ENCODE measurements around the gene ZBED6. TPM values are rescaled to one million over a fixed set of nuclear protein-coding genes. Genes with fewer than 3 reads are reported as not detected.
A peak's percentile ranks its signal among the peaks of the same experiment; 100 is the strongest.

The ZBED6 gene
- total RNA-seq, 1 experiment from 2014 or later: 34.7 TPM

GRCh38 chr1:203794764-203795440 is 521 bp upstream of the ZBED6 start:
- Histone ChIP-seq H3K79me2 (ENCODE audit: low read length) (peaks cover 44% of the 10 kb centered on the region), H3K9ac (ENCODE audit: low read length) (peak overlapping the region; percentile 46), H3K27ac (ENCODE audit: low read length) (no peak overlapping the region), H3K4me3 (ENCODE audit: low read length) (peak overlapping the region; percentile 42), H3K36me3 (ENCODE audit: insufficient read depth, low read length) (peaks cover 26% of the 10 kb centered on the region), H3K9me2 (replicated peaks; ENCODE audit: insufficient read depth, low read length) (no peaks in the 10 kb centered on the region), H2AFZ (ENCODE audit: low read length) (peak overlapping the region; percentile 92), H3K27me3 (ENCODE audit: low read length) (no peaks in the 10 kb centered on the region), H3K4me1 (ENCODE audit: low read length) (peaks cover 13% of the 10 kb centered on the region), H4K20me1 (ENCODE audit: insufficient read depth, low read depth, low read length) (peaks cover 21% of the 10 kb centered on the region), H3K4me2 (ENCODE audit: low read depth, low read length, poor library complexity, severe bottlenecking) (peak overlapping the region; percentile 65), H3K9me3 (ENCODE audit: low read length) (no peaks in the 10 kb centered on the region)
- DNase-seq: no peak

GRCh38 chr1:203796236-203796605 is 798 bp downstream of the ZBED6 start:
- Histone ChIP-seq H4K20me1 (ENCODE audit: insufficient read depth, low read depth, low read length) (peaks cover 28% of the 10 kb centered on the region), H3K36me3 (ENCODE audit: insufficient read depth, low read length) (peaks cover 37% of the 10 kb centered on the region), H3K9me3 (ENCODE audit: low read length) (no peaks in the 10 kb centered on the region), H3K4me1 (ENCODE audit: low read length) (peaks cover 13% of the 10 kb centered on the region), H3K4me3 (ENCODE audit: low read length) (peak overlapping the region; percentile 71), H3K27me3 (ENCODE audit: low read length) (no peaks in the 10 kb centered on the region), H2AFZ (ENCODE audit: low read length) (no peak overlapping the region), H3K9ac (ENCODE audit: low read length) (peak overlapping the region; percentile 89), H3K27ac (ENCODE audit: low read length) (peak overlapping the region; percentile 73), H3K9me2 (replicated peaks; ENCODE audit: insufficient read depth, low read length) (no peaks in the 10 kb centered on the region), H3K4me2 (ENCODE audit: low read depth, low read length, poor library complexity, severe bottlenecking) (peak overlapping the region; percentile 65), H3K79me2 (ENCODE audit: low read length) (peaks cover 58% of the 10 kb centered on the region)
- DNase-seq: peak; percentile 79

GRCh38 chr1:203797216-203797615 is 1.8 kb downstream of the ZBED6 start:
- Histone ChIP-seq H3K4me2 (ENCODE audit: low read depth, low read length, poor library complexity, severe bottlenecking) (peak overlapping the region; percentile 65), H2AFZ (ENCODE audit: low read length) (no peak overlapping the region), H4K20me1 (ENCODE audit: insufficient read depth, low read depth, low read length) (peaks cover 28% of the 10 kb centered on the region), H3K27me3 (ENCODE audit: low read length) (no peaks in the 10 kb centered on the region), H3K4me3 (ENCODE audit: low read length) (peak overlapping the region; percentile 71), H3K79me2 (ENCODE audit: low read length) (peaks cover 68% of the 10 kb centered on the region), H3K4me1 (ENCODE audit: low read length) (peaks cover 13% of the 10 kb centered on the region), H3K36me3 (ENCODE audit: insufficient read depth, low read length) (peaks cover 46% of the 10 kb centered on the region), H3K9ac (ENCODE audit: low read length) (no peak overlapping the region), H3K9me3 (ENCODE audit: low read length) (no peaks in the 10 kb centered on the region), H3K9me2 (replicated peaks; ENCODE audit: insufficient read depth, low read length) (no peaks in the 10 kb centered on the region), H3K27ac (ENCODE audit: low read length) (no peak overlapping the region)
- no peak for DNase-seq

GRCh38 chr1:203797948-203798655 is 2.7 kb downstream of the ZBED6 start:
- no peak overlapping the region for H3K27ac ChIP-seq (ENCODE audit: low read length)
- no peak overlapping the region for H3K4me3 ChIP-seq (ENCODE audit: low read length)
- H4K20me1 ChIP-seq (ENCODE audit: insufficient read depth, low read depth, low read length): peaks cover 28% of the 10 kb centered on the region
- H3K4me2 ChIP-seq (ENCODE audit: low read depth, low read length, poor library complexity, severe bottlenecking): no peak overlapping the region
- no peak overlapping the region for H2AFZ ChIP-seq (ENCODE audit: low read length)
- peaks cover 46% of the 10 kb centered on the region for H3K36me3 ChIP-seq (ENCODE audit: insufficient read depth, low read length)
- no peaks in the 10 kb centered on the region for H3K27me3 ChIP-seq (ENCODE audit: low read length)
- peaks cover 13% of the 10 kb centered on the region for H3K4me1 ChIP-seq (ENCODE audit: low read length)
- H3K9ac ChIP-seq (ENCODE audit: low read length): no peak overlapping the region
- no peak for DNase-seq
- no peaks in the 10 kb centered on the region for H3K9me3 ChIP-seq (ENCODE audit: low read length)
- H3K9me2 ChIP-seq (replicated peaks; ENCODE audit: insufficient read depth, low read length): no peaks in the 10 kb centered on the region
- peaks cover 76% of the 10 kb centered on the region for H3K79me2 ChIP-seq (ENCODE audit: low read length)

- Histone ChIP-seq H3K9me2 (replicated peaks; ENCODE audit: insufficient read depth, low read length) (no peaks in the 10 kb centered on the region), H4K20me1 (ENCODE audit: insufficient read depth, low read depth, low read length) (peaks cover 28% of the 10 kb centered on the region), H3K9me3 (ENCODE audit: low read length) (no peaks in the 10 kb centered on the region), H3K27me3 (ENCODE audit: low read length) (no peaks in the 10 kb centered on the region), H3K4me3 (ENCODE audit: low read length) (no peak overlapping the region), H2AFZ (ENCODE audit: low read length) (no peak overlapping the region), H3K36me3 (ENCODE audit: insufficient read depth, low read length) (peaks cover 54% of the 10 kb centered on the region), H3K4me1 (ENCODE audit: low read length) (peaks cover 13% of the 10 kb centered on the region), H3K27ac (ENCODE audit: low read length) (no peak overlapping the region), H3K79me2 (ENCODE audit: low read length) (peaks cover 87% of the 10 kb centered on the region), H3K9ac (ENCODE audit: low read length) (no peak overlapping the region), H3K4me2 (ENCODE audit: low read depth, low read length, poor library complexity, severe bottlenecking) (no peak overlapping the region)
- DNase-seq: no peak
Observed at GRCh38 chr1:203799157-203799556, 3.7 kb downstream of the ZBED6 start.

- Histone ChIP-seq H3K36me3 (ENCODE audit: insufficient read depth, low read length) (peaks cover 54% of the 10 kb centered on the region), H3K79me2 (ENCODE audit: low read length) (peaks cover 95% of the 10 kb centered on the region), H2AFZ (ENCODE audit: low read length) (no peak overlapping the region), H3K4me1 (ENCODE audit: low read length) (peaks cover 11% of the 10 kb centered on the region), H3K9me3 (ENCODE audit: low read length) (no peaks in the 10 kb centered on the region), H3K9ac (ENCODE audit: low read length) (no peak overlapping the region), H3K4me2 (ENCODE audit: low read depth, low read length, poor library complexity, severe bottlenecking) (no peak overlapping the region), H3K27me3 (ENCODE audit: low read length) (no peaks in the 10 kb centered on the region), H3K9me2 (replicated peaks; ENCODE audit: insufficient read depth, low read length) (no peaks in the 10 kb centered on the region), H3K4me3 (ENCODE audit: low read length) (no peak overlapping the region), H4K20me1 (ENCODE audit: insufficient read depth, low read depth, low read length) (peaks cover 28% of the 10 kb centered on the region), H3K27ac (ENCODE audit: low read length) (no peak overlapping the region)
- no peak for DNase-seq
Observed at GRCh38 chr1:203799971-203800370, 4.5 kb downstream of the ZBED6 start.

- Histone ChIP-seq H3K9me2 (replicated peaks; ENCODE audit: insufficient read depth, low read length) (no peaks in the 10 kb centered on the region), H3K9me3 (ENCODE audit: low read length) (no peaks in the 10 kb centered on the region), H3K27ac (ENCODE audit: low read length) (no peak overlapping the region), H3K4me3 (ENCODE audit: low read length) (no peak overlapping the region), H3K4me2 (ENCODE audit: low read depth, low read length, poor library complexity, severe bottlenecking) (no peak overlapping the region), H4K20me1 (ENCODE audit: insufficient read depth, low read depth, low read length) (0 out of 2 replicates have a peak, but pooled peaks cover 5% of the 10 kb centered on the region), H3K4me1 (ENCODE audit: low read length) (no peaks in the 10 kb centered on the region), H3K36me3 (ENCODE audit: insufficient read depth, low read length) (peaks cover 34% of the 10 kb centered on the region), H2AFZ (ENCODE audit: low read length) (no peak overlapping the region), H3K9ac (ENCODE audit: low read length) (no peak overlapping the region), H3K27me3 (ENCODE audit: low read length) (no peaks in the 10 kb centered on the region), H3K79me2 (ENCODE audit: low read length) (peaks cover 93% of the 10 kb centered on the region)
- DNase-seq: no peak
Observed at GRCh38 chr1:203805689-203806088, 10.3 kb downstream of the ZBED6 start.

- Histone ChIP-seq H3K9me2 (replicated peaks; ENCODE audit: insufficient read depth, low read length) (no peaks in the 10 kb centered on the region), H3K4me2 (ENCODE audit: low read depth, low read length, poor library complexity, severe bottlenecking) (no peak overlapping the region), H3K27ac (ENCODE audit: low read length) (no peak overlapping the region), H4K20me1 (ENCODE audit: insufficient read depth, low read depth, low read length) (0 out of 2 replicates have a peak, but pooled peaks cover 3% of the 10 kb centered on the region), H3K9ac (ENCODE audit: low read length) (no peak overlapping the region), H3K36me3 (ENCODE audit: insufficient read depth, low read length) (peaks cover 20% of the 10 kb centered on the region), H3K9me3 (ENCODE audit: low read length) (no peaks in the 10 kb centered on the region), H2AFZ (ENCODE audit: low read length) (no peak overlapping the region), H3K27me3 (ENCODE audit: low read length) (no peaks in the 10 kb centered on the region), H3K4me3 (ENCODE audit: low read length) (no peak overlapping the region), H3K4me1 (ENCODE audit: low read length) (no peaks in the 10 kb centered on the region), H3K79me2 (ENCODE audit: low read length) (peaks cover 89% of the 10 kb centered on the region)
- DNase-seq: no peak
Observed at GRCh38 chr1:203807196-203807595, 11.8 kb downstream of the ZBED6 start.

Measured in Karpas-422 (cell line).